Right ventricle myocardium superior (tissue), 1 donor: ENCODE measurements around the gene ZFP90. TPM values are rescaled to one million over a fixed set of nuclear protein-coding genes. Genes with fewer than 3 reads are reported as not detected.
A peak's percentile ranks its signal among the peaks of the same experiment; 100 is the strongest.
"Not testable (repeated sequence)": the region's sequence is repeated elsewhere in the genome, so short reads cannot be mapped to it uniquely, and the experiment has no call there.

ENCODE experiments used
- ATAC-seq: fragments of 200-7000 bp; cut with Tn5 transposase; one replicate; pipeline ENCODE4 v1.9.1; 2020; ENCODE audit warnings: mild to moderate bottlenecking; ENCODE audit not compliant: poor library complexity
- DNase-seq: peaks from one replicate; pipeline ENCODE4 v3.0.0-alpha.2; 2020
- intact Hi-C: fragments of 100-400 bp; cut with DNase I; formaldehyde crosslinking; loops from one replicate; pipeline ENCODE4 v1.11.2; 2022
- long read RNA-seq: library from polyadenylated mRNA; unstranded; transcript quantifications from one replicate; pipeline ENCODE4 v2.0.0, GENCODE V29; 2021
- total RNA-seq: library from RNA; stranded (reverse); fragmentation: NEBNext Ultra II Directional; extraction: Animal tissue kit (Norgen Biotek cat#: 25700); gene quantifications from one replicate; pipeline ENCODE4 v1.2.1, GENCODE V29; 2021
- donor health status: DM: no; HTN: yes; CAD: no; lungs with severe emphysema.

ZFP90 gene
- 10.3 TPM for total RNA-seq
- long read RNA-seq, full-length matches to known transcripts, result 6 of 8 reads
- long read RNA-seq, partial matches to known transcripts, result 0 of 8 reads
- long read RNA-seq, other reads (novel, unspliced or antisense), result 2 of 8 reads

DNA sequence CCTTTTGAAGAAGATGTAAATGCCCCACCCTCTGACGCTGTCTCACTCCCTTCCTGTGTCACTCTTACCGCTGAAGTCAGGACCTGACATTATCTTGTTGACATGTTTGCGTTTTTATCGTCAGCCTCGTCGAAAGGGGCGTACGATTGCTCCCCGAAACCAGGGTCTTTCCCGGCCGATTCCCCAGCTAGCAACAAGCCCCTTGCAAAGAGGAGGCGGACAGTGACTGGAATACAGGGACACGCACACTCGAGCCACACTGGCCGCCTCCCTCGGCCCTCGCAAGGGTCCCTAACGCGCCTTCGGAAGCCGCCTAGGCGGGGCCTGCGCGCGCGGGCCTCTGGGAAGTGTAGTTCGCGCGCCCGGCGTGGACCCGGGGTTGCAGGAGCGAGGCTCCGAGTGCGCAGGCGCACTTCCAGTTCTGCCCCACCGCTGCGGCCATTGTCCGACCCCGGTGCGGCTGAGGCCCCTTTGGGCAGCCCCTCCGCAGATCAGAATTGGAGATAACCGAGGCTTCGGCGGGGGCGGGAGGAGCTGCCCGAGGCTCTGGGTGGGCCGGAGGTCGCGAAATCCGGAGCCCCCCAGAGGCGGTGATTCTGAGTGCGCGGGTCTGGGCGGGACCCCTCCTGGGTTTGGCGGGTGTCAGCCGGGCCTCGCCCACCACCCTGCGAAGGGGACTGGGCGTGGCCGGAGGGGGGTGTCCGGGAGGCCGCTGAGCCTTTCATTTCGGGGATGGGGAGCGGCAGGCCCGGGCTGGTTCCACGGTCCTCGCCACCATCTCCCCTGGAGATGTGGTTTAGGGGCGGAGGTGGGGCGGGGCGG lies at the start of gene ZFP90:
ZFP90 (plus strand) TSS at position 412 of the 822 bp plus-strand sequence. CDS start 502 bp downstream, outside the sequence.
- DNase-seq (peak; percentile 96), ATAC-seq (peak; percentile 100)
- intact Hi-C loops, result no loop called here

DNA sequence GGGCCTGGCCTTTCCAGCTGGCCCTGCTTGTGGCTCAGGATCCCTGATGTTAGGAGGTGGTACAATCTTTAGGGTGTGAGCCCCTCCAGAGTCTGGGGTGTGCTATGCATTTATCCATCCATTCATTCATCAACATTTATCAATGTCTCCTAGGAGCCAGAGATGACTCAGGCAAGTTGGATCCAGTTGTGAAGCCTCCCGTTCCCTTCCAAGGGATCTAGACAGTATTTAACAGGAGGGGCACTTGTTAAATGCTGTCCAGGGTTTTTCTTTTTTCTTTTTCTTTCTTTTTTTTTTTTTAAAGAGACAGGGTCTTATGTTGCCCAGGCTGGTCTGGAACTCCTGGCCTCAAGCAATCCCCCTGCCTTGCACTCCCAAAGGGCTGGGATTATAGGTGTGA lies 48.7 kb upstream of the ZFP90 start:
- intact Hi-C loops, result no loop called here
- DNase-seq (no peak), ATAC-seq (no peak)

DNA sequence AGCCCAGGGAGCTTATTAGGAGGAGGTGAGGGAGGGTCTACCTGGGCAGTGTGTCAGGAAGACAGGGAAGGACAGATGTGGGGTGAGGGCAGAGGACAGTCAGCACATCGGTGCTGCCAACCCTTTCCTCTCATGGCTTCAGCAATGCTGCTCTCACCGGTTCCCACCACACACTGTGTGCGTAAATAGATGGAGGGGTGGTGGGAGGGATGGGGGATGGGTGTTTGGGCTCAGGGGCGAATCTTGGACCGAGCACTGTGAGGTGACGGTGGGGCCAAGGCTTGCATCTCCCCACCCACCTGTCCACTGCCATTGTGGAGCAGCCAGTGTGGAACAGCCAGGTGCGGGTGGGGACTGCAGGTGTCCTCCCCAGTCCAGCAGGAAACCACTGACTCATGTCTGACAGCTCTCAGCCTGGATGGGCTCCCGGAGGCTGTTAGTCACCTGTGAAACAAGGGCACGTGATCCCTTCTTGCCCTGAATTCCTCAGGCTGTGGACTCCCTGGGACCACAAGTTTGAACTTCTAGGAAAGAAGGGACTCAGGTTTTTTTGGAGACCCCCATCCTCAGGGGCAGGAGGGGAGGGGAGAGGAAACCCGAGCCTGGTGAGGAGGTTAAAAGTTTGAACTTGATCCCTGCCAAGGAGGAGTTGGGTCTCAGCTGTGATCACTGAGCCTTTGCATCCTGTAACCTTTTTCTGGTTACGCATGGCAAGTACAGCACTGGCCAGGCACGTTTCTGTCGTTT lies 48.1 kb upstream of the ZFP90 start:
- intact Hi-C loops, result no loop called here
- no peak for DNase-seq
- no peak for ATAC-seq

DNA sequence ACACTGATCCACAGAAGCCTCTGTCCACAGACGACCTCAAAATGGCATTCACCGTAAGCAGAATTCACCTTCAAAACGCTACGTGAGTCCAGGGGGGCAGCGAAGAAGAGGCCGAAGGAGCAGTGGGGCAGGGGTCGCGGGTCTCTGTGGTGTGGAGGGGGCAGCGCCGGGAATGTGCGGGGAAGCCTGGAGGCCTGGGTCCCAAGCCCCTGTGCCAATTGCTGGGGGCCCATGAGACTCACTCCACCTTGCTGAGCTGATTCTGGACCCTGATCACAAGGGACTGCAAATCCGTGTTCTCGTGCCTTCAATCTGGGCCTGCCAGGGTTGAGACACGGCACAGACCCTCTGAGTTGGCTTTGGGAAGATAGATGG lies 47.5 kb upstream of the ZFP90 start:
- intact Hi-C loops, result no loop called here
- no peak for DNase-seq
- no peak for ATAC-seq

DNA sequence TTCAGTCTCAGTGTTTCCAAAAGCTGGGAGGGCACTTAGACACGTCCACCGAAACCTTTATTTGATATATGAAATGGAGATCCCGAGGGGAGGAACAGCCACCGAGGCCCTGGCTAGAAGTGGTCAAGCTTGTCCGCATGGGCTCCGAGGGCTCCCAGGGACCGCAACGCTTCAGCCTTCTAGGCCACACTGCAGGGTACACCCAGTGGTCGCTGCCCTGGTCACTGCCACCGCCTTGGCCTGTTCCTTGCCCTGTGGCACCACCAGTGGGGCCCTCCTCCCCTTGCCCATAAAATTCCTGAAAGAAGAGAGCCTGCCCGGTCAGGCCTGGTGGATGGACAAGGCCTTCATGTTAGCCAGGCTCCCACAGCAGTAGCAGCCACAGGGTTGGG lies 46.9 kb upstream of the ZFP90 start:
- intact Hi-C loops, result no loop called here

DNA sequence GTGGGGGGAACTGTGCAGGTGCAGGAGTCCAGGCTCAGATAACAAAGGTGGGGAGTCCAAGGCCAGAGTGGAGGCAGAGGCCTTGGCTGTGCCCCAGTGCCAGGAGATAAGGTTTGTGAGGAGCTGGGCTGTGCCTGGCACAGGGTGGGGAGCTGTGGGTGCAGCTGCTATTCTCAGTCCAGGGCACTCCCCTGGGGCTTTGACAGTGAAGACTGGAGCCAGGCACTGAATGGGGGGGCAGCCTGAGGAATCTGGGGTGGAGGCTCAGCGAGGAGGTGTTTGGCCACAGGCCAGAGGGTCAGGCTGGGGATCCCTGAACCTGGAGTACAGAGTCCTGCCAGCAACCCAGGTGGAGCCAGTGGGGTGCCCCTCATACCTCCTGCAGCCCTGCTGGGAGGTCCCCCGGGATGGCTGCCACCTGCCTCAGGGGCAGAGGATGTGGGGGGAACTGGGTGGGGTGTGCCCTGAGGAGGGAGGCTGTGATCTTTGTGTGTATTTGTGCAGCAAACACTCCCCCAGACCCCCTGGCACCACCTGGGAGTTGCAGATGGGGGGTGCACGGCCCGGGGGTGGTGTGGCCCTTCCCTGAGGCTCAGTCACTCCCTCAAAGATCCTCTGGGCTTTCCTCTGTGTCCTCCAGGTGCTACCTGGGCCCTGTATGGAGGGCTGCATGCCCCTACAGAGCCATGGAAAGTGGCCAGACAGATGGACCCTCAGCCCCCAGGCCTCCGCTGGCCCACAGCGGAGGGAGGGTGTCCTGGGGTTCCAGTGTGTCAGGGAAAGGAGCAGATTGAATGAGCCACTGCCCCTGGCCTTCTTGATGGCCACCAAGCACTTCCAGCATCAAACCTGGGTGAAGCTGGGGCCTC lies 46.3 kb upstream of the ZFP90 start:
- DNase-seq (no peak), ATAC-seq (no peak)
- intact Hi-C loops, result no loop called here

More for the DNA sequence above, 46.9 kb upstream of the ZFP90 start:
- ATAC-seq (no peak), DNase-seq (no peak)

DNA sequence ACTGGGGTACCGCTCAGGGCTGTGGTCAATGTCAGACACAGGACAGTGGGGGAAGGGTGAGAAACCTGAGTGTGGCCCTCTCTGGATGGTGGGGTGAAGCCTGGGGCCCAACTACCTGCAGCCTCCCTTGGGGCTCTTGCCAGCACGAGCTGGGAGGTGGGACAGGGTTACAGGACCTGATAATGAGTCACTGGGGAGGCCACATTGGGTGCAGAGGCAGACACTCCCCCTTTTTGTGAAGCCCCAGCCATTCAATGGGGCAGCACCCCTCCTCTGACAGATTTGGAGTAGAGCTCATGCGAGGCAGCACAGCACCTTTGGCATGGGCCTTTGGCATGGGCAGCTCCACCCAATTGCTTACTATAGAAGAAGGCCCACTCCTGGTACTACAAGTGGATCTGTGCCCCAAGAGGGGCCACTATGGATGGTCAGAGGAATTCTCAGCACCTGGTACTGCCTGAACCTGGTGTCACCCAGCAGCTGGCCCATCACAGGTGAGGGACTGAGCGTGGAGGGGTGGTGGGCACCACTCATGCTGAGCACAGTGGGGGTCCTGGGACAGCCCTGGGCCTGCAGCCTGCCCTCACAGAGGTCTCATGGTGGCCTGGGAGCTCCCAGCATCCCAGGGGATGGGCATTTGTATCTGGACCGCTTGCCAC lies 45.5 kb upstream of the ZFP90 start:
- DNase-seq (no peak), ATAC-seq (no peak)
- intact Hi-C loops, result no loop called here

DNA sequence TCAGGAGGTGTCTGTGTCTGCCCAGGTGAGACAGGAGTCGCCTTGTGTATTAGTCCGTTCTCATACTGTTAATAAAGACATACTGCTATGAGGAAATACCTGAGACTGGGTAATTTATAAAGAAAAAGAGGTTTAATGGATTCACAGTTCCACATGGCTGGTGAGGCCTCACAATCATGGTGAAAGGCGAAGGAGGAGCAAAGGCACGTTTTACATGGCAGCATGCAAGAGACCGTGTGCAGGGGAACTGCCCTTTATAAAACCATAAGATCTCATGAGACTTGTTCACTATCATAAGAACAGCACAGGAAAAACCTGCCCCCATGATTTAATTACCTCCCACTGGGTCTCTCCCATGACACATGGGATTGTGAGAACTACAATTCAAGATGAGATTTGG lies 44.8 kb upstream of the ZFP90 start:
- intact Hi-C loops, ATAC-seq, DNase-seq: not testable (repeated sequence)

DNA sequence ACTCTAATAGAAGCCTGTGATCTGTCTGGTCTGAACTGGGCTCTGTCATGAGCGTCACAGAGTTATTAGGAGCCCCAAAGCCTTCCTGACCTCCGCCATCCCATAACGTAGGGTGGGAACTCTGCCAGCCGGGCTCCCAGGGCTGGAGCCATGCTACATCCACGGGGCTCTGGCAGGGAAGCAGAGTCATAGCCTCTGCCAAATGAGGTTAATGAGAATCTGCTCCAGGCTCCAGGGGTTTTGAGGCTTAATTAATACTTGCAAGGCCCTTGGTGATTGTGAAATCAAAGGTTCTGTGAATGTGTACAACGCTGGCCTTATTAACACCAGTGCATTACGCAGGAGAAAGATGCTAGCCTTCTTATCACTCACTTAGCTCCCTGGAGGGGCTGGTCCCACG lies 42.4 kb upstream of the ZFP90 start:
- DNase-seq (no peak), ATAC-seq (no peak)

DNA sequence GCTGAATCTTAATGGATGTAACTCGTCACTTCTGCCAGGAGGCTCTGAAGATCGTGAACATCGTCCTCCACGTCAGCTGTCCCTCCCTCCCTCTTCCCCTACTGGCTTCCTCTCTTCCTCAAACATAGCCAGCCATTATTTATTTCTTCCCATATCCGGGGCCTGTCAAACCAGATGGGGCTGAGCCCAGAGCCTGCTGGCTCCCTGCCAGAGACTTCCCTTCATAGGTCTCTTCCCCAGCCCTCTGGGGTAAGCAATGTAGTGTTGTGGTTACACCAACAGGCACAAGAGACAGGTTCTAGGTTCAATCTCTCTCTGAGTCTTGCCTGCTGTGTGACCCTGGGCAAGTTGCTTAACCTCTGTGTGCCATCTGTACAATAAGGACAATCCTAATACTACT lies 40.1 kb upstream of the ZFP90 start:
- DNase-seq, result no peak
- intact Hi-C loops, result no loop called here
- no peak for ATAC-seq

More for the DNA sequence above, 42.4 kb upstream of the ZFP90 start:
- intact Hi-C loops, result no loop called here

DNA sequence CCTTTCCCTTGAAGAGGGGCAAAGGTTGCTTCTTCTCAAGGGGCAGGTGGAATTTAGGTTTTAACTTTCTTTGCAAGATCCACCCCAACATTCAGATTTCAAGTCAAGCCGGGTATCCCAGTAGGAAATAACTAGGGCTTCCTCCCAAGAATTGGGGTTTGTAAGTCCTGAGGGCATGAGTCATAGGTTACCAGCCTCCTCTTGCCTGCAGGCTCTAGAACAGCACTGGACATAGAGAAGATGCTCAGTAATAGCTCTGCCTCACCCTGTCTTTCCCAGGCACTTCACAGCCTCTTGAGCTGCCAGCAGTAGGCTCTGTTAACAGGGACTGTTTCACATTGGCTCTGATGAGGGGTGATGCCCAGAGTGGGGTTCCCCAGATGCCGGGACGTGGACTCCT lies 35.8 kb upstream of the ZFP90 start:
- ATAC-seq (no peak), DNase-seq (no peak)
- intact Hi-C loops, result no loop called here

DNA sequence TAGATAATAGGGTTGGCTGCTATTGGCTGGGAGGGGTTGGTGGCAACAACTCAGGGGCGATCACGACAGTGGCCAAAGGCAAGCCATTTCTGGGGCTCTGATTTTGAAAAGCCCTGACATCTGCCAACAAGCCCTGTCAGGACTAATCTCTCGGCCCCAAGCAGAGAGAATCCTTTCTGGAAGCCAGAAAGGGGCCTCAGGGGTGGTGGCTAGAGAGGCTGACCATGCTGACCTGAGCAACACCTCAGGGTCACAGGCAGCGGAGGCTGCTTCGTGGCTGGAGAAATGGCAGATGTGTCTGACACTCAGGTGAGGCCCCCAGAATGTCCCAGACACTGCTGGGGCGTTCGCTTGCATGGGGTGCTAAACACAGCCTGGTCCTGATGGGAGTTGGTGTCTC lies 35.0 kb upstream of the ZFP90 start:
- DNase-seq, result no peak
- ATAC-seq, result no peak
- intact Hi-C loops, result no loop called here

DNA sequence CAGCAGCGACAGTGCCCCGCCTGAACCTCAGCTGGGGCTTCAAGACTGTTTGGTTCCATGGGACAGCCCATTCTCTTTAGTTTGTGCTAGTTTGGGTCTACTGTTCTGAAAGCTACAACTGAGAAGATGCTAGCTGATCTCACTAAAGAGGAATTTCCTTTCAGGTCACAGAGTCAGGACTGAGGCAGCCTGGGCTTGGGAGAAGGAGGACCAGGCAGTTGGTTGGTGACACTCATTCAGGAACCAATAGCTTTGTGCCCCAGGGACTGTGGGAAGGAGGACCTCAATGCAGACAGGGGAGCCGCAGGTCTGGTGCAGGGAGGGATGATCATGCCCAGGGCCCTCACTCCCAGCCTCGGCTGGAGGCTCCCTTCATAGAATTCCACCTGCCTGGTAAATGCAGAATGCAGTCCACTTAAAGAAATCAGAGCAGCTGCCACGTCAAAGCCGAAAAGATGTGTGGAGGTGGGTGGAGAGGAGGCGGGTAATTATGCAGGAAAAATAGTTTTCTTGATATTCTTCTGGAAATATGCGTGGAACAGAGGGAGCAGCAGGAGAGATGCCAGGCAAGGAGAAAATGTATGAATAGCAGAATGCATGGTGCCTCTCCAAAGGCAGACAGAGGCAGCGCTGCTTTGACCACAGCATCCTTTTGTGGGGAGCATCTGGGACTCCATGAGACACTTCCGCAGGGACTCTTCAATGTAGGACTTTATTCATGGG lies 32.6 kb upstream of the ZFP90 start:
- intact Hi-C loops, result no loop called here
- DNase-seq (no peak), ATAC-seq (no peak)

DNA sequence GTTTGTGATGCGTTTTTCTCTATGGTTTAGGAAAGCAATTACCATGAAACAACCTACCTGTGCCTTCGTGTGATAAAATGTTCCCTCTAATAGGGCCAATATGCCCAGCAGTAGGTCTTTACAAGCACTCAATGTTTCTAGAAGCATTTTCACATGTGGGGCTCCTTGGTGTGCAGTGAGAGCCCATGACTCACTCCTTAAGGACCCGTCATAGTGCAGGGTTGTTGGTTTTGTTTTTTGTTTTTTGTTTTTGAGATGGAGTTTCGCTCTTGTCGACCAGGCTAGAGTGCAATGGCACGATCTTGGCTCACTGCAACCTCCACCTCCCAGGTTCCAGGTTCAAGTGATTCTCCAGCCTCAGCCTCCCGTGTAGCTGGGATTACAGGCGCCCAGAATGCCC lies 31.1 kb upstream of the ZFP90 start:
- intact Hi-C loops, result no loop called here
- ATAC-seq (no peak), DNase-seq (no peak)

DNA sequence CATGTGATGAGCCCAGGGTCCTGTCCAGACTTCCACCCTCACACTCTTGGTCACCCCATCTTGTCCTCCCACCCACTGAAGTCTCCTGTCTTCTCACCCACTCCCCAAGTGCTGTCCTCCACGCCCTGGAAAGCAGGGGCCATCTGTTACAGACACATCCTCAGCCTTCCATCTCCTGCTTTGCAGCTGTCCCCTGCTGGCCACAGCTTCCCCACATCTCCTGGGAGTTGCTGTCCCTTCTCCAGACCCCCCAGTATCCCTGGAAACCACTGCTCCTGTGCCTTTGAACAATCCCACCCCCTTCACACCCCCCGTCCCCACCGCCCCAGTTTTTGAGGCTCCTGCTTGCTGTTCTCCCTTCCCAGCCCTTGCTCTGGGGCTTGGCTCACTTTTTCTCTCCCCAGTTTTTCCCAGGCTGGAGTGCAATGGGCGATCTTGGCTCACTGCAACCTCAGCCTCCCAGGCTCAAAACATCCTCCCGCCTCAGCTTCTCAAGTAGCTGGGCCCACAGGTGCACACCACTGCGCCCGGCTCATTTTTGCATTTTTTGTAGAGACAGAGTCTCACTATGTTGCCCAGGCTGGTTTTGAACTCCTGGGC lies 30.4 kb upstream of the ZFP90 start:
- intact Hi-C loops, result no loop called here
- ATAC-seq (no peak), DNase-seq (peak; percentile 13)

DNA sequence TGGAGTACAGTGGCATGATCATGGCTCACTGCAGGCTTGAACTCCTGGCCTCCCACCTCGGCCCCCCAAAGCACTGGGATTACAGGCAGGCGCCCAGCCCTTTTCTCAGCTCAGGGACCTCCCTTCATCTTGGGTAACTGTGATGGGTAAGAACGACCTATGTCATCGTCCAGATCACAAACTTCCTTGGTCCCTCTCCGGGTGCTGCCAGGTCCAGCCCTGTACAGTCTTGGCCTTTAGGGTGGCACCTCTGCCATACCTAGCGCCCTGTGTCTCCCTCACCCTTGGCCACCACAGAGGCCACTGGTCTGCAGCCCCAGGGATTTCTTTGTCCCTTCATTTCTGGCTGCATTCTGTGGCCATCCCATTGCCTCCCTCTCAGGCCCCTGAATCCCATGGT lies 29.7 kb upstream of the ZFP90 start:
- ATAC-seq, result no peak
- no peak for DNase-seq
- intact Hi-C loops, result no loop called here

DNA sequence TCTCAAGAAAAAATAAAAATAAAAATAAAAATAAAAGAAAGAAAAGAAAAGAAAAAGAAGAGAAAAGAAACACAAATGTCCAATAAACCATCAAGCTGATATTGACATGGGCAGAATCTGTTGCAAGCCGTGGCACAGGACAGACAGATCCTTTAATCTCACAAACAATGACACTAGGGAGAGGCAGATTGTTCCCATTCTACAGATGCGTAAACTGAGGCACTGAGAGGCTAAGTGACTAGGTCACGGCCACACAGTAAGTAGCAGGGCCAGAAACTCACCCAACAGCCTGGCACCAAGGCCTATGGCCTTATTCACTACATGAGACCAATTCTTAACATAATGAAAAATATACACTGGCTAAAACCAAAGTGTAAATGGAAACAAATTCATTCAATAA lies 28.3 kb upstream of the ZFP90 start:
- intact Hi-C loops, result loop anchor here (10.0 kb wide), 1 partner anchor 116 kb away; no protein-coding TSS in a partner anchor
- DNase-seq (no peak), ATAC-seq (no peak)
